HL-60/S4 treated with retinoic acid at 250 ng/mL for 4 days and 3 days (cell line): Measurements from ENCODE around the gene GPATCH1.

Experiments
- in situ Hi-C: fragments of 300-500 bp; cut with MboI; formaldehyde crosslinking; loops from 2 replicates; pipeline ENCODE4 v1.7.0; 2022; ENCODE audit warnings: low sequenced_read_pairs

GPATCH1 gene

GRCh38 chr19:33110137-33110910, 29.3 kb downstream of the GPATCH1 start:
- in situ Hi-C loops: loop anchor here (25.0 kb wide), 1 partner anchor 423 kb away; the partner anchor contains the start of genes ANKRD27, NUDT19 and RGS9BP

- in situ Hi-C loops: loop anchor here (25.0 kb wide), 1 partner anchor 424 kb away; the partner anchor contains the start of genes ANKRD27, NUDT19 and RGS9BP
Measured at GRCh38 chr19:33111587-33111986, 30.6 kb downstream of the GPATCH1 start.

GRCh38 chr19:33114312-33114711, 33.3 kb downstream of the GPATCH1 start:
- in situ Hi-C loops: loop anchor here (25.0 kb wide), 1 partner anchor 427 kb away; the partner anchor contains the start of genes ANKRD27, NUDT19 and RGS9BP

GRCh38 chr19:33117501-33117900, 36.5 kb downstream of the GPATCH1 start:
- in situ Hi-C loops: loop anchor here (25.0 kb wide), 1 partner anchor 430 kb away; the partner anchor contains the start of genes ANKRD27, NUDT19 and RGS9BP

GRCh38 chr19:33118643-33119042, 37.7 kb downstream of the GPATCH1 start:
- in situ Hi-C loops: loop anchor here (25.0 kb wide), 1 partner anchor 431 kb away; the partner anchor contains the start of genes ANKRD27, NUDT19 and RGS9BP

- in situ Hi-C loops: loop anchor here (25.0 kb wide), 2 partner anchors 288 to 437 kb away; partner anchors contain the start of genes ANKRD27, NUDT19 and RGS9BP
Measured at GRCh38 chr19:33124207-33125098, 43.5 kb downstream of the GPATCH1 start.

- in situ Hi-C loops: loop anchor here (25.0 kb wide), 1 partner anchor 286 kb away; no protein-coding TSS in a partner anchor
Measured at GRCh38 chr19:33125929-33126388, 45.0 kb downstream of the GPATCH1 start.

GRCh38 chr19:33126712-33127111, 45.7 kb downstream of the GPATCH1 start:
- in situ Hi-C loops: loop anchor here (25.0 kb wide), 1 partner anchor 286 kb away; no protein-coding TSS in a partner anchor

GRCh38 chr19:33129901-33130300, 48.9 kb downstream of the GPATCH1 start:
- in situ Hi-C loops: loop anchor here (25.0 kb wide), 1 partner anchor 282 kb away; no protein-coding TSS in a partner anchor

GRCh38 chr19:33130433-33130832, 49.5 kb downstream of the GPATCH1 start:
- in situ Hi-C loops: loop anchor here (25.0 kb wide), 1 partner anchor 282 kb away; no protein-coding TSS in a partner anchor

- in situ Hi-C loops: loop anchor here (25.0 kb wide), 1 partner anchor 280 kb away; no protein-coding TSS in a partner anchor
Measured at GRCh38 chr19:33132021-33132420, 51.0 kb downstream of the GPATCH1 start, which contains the start of gene WDR88. TSS of gene WDR88 (plus strand) at chr19:33132114. CDS start at chr19:33132170, 56 bp downstream.

GRCh38 chr19:33132425-33132824, 51.4 kb downstream of the GPATCH1 start:
- in situ Hi-C loops: loop anchor here (25.0 kb wide), 1 partner anchor 280 kb away; no protein-coding TSS in a partner anchor

- in situ Hi-C loops: loop anchor here (25.0 kb wide), 1 partner anchor 279 kb away; no protein-coding TSS in a partner anchor
Measured at GRCh38 chr19:33133438-33134031, 52.6 kb downstream of the GPATCH1 start.

GRCh38 chr19:33134571-33135041, 53.6 kb downstream of the GPATCH1 start:
- in situ Hi-C loops: loop anchor here (25.0 kb wide), 1 partner anchor 278 kb away; no protein-coding TSS in a partner anchor

- in situ Hi-C loops: loop anchor here (25.0 kb wide), 1 partner anchor 273 kb away; no protein-coding TSS in a partner anchor
Measured at GRCh38 chr19:33139165-33139564, 58.2 kb downstream of the GPATCH1 start.

GRCh38 chr19:33143897-33144405, 63.0 kb downstream of the GPATCH1 start:
- in situ Hi-C loops: loop anchor here (5.0 to 25.0 kb wide), 2 partner anchors 38 to 268 kb away; no protein-coding TSS in a partner anchor

GRCh38 chr19:33146209-33146608, 65.2 kb downstream of the GPATCH1 start:
- in situ Hi-C loops: loop anchor here (25.0 kb wide), 1 partner anchor 266 kb away; no protein-coding TSS in a partner anchor

- in situ Hi-C loops: loop anchor here (25.0 kb wide), 1 partner anchor 265 kb away; no protein-coding TSS in a partner anchor
Measured at GRCh38 chr19:33147538-33147937, 66.6 kb downstream of the GPATCH1 start.

GRCh38 chr19:33150852-33151518, 70.0 kb downstream of the GPATCH1 start:
- in situ Hi-C loops: no loop called here
